KOPT-K1 (cell line): ENCODE data around the gene ATP8B1.
"Not testable (repeated sequence)": the region's sequence is repeated elsewhere in the genome, so short reads cannot be mapped to it uniquely, and the experiment has no call there.

Experiments used
- H3K27ac ChIP-seq: fragments of 200-600 bp; sonication (generic); 2 replicates; pipeline ENCODE4 v1.5.1; 2016; ENCODE audit warnings: antibody characterized with exemption, mild to moderate bottlenecking, low read depth, low read length; ENCODE audit not compliant: poor library complexity, severe bottlenecking
- H3K36me3 ChIP-seq: fragments of 200-600 bp; sonication (generic); 2 replicates; pipeline ENCODE4 v1.5.1; 2017; ENCODE audit warnings: antibody characterized with exemption, mild to moderate bottlenecking, low read length, moderate library complexity; ENCODE audit not compliant: insufficient read depth
- H3K9me3 ChIP-seq: fragments of 200-600 bp; sonication (generic); 2 replicates; pipeline ENCODE4 v1.5.1; 2017; ENCODE audit warnings: antibody characterized with exemption, low read length, mild to moderate bottlenecking; ENCODE audit not compliant: insufficient read depth, poor library complexity, severe bottlenecking

ATP8B1 gene

DNA sequence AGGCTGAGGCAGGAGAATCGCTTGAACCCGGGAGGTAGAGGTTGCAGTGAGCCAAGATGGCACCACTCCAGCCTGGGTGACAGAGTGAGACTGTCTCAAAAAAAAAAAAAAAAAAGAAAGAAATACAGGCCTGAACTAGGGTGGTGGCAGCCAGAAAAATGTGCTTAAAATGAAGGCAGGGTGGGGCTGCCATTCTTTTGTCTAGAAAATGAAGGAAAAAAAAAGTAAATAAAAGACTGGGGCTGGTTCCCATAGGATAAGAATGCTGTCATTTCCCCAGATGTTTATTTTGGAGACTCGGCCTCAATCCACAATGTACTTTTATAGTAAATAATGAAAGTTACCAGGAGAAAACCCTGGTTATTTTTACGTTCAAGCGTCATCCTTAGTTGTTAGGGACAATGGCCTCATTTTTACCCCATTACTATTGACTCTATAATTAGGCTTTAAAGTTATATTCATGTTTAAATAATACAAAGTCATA, 58.9 kb downstream of the ATP8B1 start:
- Histone ChIP-seq H3K9me3 (no peaks in the 10 kb centered on the region), H3K27ac (no peak overlapping the region), H3K36me3 (no peaks in the 10 kb centered on the region)

DNA sequence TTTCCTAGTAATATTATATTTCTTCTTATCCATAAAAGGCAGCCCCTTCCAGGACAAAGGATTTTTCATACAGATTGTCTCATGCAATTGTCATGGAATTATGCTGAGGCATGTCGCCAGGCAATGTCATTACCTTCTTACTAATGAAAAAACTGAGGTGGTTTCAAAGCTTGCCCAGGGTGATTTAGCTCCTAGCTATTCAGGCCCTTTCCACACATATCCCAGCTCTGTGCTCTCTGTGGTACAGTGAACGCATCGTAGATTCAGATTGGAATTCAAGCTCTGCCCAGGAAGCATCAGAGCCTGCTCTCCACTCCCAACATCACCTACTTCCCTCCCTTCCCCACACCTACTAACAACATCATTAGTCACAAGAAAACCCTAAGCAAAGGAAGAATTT, 60.1 kb downstream of the ATP8B1 start:
- Histone ChIP-seq H3K36me3 (no peaks in the 10 kb centered on the region), H3K9me3 (no peaks in the 10 kb centered on the region), H3K27ac (no peak overlapping the region)

DNA sequence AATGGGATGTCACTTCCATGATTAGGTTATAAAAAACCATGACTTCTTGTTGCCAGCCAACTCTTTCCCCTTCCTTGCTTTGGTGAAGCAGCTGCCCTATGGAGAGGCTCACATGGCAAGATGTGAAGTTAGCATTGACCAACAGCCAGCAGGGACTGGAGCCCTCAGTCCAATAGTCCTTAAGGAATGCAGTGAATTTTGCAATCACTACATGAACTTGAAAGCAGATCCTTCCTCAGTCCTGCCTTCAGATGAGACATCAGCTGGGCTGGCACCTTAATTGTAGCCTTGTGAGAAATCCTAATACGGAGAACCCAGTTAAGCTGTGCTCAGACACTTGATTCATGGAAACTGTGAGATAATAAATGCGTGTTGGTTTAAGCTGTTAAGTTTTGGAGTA, 61.8 kb downstream of the ATP8B1 start:
- no peaks in the 10 kb centered on the region for H3K9me3 ChIP-seq
- no peak overlapping the region for H3K27ac ChIP-seq
- no peaks in the 10 kb centered on the region for H3K36me3 ChIP-seq

DNA sequence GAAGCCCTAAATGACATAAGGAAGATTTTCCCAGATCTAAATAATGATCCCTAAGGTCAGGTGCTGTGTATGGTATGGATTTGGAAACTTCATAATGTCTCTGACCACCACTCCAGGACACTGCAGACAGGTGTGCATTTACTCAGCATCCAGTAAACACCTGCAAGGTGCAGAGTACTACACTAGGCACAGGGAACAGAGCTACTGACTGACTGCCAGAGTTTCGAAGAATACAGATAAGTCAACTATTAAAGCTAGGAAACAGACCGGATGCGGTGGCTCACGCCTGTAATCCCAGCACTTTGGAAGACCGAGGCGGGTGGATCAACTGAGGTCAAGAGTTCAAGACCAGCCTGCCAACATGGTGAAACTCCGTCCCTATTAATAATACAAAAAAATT, 65.0 kb downstream of the ATP8B1 start:
- Histone ChIP-seq H3K9me3 (no peaks in the 10 kb centered on the region), H3K36me3 (no peaks in the 10 kb centered on the region), H3K27ac (no peak overlapping the region)

DNA sequence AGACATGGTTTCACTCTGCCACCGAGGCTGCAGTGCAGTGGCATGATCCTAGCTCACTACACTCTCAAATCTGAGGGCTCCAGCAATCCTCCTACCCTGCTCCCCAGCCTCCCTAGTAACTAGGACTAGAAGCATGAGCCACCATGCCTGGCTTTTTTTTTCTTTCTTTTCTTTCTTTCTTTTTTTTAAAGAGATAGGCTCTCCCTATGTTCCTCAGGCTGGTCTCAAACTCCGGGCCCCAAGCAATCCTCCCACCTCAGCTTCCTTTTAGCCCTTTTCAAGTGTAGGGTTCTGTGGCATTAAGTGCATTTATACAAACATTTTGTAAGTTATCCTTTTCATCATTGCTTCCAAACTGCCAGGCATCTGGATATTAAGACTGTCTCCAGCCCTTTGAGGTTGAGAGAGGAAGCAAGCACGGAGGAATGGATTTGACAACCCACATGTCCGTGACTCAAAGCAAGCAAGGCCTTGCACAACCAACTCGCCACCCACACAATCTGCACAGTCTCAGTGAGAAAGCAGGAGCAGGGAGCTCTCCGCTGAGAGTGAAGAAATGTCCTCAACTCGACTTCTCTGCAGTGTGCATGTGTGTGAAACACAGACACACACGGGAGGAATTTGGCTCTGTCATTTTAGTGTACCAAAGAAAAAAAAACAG, 65.6 kb downstream of the ATP8B1 start:
- H3K36me3 ChIP-seq = no peaks in the 10 kb centered on the region

DNA sequence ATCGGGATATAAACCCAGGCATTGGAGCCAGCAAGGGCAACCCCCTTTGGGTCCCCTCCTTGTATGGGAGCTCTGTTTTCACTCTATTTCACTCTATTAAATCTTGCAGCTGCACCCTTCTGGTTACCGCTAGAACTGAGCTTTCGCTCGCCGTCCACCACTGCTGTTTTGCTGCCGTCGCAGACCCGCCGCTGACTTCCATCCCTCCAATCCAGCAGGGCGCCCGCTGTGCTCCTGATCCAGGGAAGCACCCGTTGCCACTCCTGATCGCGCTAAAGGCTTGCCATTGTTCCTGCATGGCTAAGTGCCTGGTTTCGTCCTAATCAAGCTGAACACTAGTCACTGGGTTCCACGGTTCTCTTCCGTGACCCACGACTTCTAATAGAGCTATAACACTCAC, 68.1 kb downstream of the ATP8B1 start:
- not testable (repeated sequence) for H3K9me3 ChIP-seq, H3K27ac ChIP-seq, H3K36me3 ChIP-seq

More for the DNA sequence above, 65.6 kb downstream of the ATP8B1 start:
- H3K9me3 ChIP-seq = no peaks in the 10 kb centered on the region
- no peak overlapping the region for H3K27ac ChIP-seq

DNA sequence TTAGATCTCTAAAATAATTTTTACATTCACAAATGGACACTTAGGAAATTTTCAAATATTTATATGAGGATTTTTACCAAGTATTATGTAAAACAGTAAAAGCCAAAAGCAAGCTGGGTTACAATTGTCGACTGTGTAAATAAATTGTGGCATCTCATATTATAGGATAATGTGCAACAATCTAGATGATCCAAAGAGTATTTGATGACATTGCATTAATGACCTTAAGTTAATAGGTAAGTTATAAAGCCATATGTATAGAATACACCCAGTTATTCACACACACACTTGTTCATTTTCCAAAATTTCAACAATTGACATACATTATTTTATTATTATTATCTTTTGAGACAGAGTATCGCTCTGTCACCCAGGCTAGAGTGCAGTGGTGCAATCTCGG, 69.3 kb downstream of the ATP8B1 start:
- Histone ChIP-seq H3K27ac (no peak overlapping the region), H3K9me3 (no peaks in the 10 kb centered on the region), H3K36me3 (no peaks in the 10 kb centered on the region)

DNA sequence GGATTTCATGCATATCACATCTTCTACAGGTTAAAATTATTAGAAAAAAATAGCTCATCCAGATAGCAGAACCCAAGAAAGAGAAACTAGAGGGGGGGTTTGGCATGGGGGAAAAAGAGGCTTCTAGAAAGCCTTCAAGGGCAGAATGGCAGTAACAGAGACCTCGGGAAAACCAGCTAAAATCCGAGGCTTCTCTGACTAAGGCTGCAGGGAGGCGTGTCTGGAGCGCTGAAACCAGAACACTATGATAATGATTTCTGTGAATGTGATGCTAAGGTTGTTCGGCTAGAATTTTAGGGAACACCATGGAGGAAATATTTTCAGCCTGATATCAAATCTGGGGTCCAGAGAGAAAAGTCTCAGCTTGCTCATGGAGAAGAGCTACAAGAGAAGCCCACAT, 73.0 kb downstream of the ATP8B1 start:
- H3K36me3 ChIP-seq = no peaks in the 10 kb centered on the region
- peaks cover 15% of the 10 kb centered on the region for H3K9me3 ChIP-seq
- no peak overlapping the region for H3K27ac ChIP-seq

DNA sequence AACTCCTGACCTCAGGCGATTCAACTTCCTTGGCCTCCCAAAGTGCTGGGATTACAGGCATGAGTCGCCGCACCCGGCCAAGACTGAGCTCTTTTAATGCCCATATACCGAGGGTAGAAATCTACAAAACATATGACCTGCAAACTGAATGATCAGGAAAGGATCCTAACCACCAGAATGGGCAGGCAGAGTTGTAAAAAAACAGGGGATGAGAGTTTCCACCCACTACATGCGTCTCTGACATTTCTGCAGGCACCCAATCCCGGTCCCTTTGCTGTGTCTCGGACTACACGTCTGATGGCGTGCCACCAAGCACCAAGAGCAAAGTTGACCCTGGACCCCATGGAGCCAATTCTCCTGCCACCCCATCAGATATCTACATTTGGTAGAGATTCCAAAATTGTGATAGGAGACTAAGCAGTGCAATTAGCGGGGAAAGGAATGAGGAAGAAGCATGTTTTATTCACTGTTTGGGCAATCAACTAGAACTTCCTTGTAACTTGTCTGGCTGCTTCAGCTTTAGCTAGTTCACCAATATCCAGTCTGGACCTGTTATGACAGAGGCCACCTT, 74.1 kb downstream of the ATP8B1 start:
- H3K27ac ChIP-seq = no peak overlapping the region
- H3K36me3 ChIP-seq = no peaks in the 10 kb centered on the region
- H3K9me3 ChIP-seq = peaks cover 15% of the 10 kb centered on the region

DNA sequence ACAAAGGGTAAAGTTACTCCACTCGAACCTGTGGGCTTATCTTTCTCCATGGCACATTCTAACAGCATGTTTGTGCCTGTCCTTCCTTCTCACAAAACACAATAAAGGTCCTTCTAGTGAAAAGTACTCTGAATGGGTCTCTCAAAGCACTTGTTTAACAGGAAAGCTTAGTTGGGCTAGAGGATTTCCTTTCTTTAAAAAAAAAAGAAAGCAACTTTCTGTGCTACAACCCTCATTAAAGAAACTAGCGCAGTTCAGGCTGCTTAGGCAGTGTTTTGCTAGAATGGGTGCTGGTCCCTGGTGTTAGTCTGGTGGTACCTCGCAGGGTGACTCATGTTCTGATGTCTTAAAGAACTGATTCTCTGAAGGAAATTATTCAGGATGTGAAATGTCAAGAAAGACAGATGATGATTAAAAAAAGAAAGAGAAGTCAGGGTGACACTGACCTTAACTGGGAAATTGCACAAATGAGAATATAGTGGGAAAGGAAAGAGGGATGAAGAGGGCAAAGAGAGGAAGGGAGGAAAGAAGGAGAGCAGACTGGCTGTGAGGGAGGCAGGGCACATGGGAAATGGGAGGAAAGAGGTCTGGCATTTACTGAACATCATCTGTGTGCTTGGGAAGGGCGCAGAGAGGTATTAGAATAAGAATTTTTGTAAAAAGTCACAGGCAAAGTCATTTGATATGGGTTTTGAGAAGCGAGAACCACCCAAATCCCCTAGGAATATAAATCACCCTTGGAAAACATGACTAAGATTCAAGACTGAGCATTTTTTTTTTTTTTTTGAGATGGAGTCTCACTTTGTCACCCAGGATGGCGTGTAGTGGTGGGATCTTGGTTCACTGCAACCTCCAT, 74.9 kb downstream of the ATP8B1 start:
- Histone ChIP-seq H3K36me3 (no peaks in the 10 kb centered on the region), H3K27ac (no peak overlapping the region), H3K9me3 (peaks cover 15% of the 10 kb centered on the region)

DNA sequence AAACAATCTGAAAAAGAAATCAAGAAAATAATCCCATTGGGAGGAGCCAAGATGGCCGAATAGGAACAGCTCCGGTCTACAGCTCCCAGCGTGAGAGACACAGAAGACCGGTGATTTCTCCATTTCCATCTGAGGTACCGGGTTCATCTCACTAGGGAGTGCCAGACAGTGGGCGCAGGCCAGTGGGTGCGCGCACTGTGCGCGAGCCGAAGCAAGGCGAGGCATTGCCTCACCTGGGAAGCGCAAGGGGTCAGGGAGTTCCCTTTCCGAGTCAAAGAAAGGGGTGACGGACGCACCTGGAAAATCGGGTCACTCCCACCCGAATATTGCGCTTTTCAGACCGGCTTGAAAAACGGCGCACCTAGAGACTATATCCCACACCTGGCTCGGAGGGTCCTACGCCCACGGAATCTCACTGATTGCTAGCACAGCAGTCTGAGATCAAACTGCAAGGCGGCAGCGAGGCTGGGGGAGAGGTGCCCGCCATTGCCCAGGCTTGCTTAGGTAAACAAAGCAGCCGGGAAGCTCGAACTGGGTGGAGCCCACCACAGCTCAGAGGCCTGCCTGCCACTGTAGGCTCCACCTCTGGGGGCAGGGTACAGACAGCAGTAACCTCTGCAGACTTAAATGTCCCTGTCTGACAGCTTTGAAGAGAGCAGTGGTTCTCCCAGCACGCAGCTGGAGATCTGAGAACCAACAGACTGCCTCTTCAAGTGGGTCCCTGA, 83.7 kb downstream of the ATP8B1 start:
- H3K9me3 ChIP-seq = peaks cover 41% of the 10 kb centered on the region
- not testable (repeated sequence) for H3K36me3 ChIP-seq, H3K27ac ChIP-seq

DNA sequence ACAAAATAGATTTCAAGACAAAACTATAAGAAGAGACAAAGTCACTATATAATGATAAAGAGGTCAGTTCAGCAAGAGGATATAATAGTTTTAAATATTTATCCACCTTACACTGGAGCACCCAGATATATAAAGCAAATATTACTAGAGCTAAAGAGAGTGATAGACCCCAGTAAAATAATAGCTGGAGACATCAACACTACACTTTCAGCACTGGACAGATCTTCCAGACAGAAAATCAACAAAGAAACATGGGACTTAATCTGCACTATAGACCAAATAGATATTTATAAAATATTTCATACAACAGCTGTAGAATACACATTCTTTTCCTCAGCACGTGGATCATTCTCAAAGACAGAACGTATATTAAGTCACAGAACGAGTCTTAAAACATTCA, 86.6 kb downstream of the ATP8B1 start:
- Histone ChIP-seq H3K9me3 (peaks cover 47% of the 10 kb centered on the region), H3K36me3 (no peaks in the 10 kb centered on the region), H3K27ac (no peak overlapping the region)

DNA sequence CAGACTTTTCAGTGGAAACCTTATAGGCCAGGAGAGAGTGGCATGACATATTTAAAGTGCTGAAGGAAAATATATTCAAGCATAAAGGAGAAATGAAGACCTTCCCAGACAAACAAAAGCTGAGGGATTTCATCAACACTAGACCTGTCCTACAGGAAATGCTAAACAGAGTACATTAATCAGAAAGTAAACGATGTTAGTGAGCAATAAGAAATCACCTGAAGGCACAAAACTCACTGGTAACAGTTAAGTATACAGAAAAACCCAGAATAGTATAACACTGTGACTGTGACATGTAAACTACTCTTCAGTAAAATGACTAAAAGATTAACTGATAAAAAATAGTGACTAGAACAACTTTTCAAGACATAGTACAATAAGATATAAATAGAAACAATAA, 87.4 kb downstream of the ATP8B1 start:
- peaks cover 47% of the 10 kb centered on the region for H3K9me3 ChIP-seq
- no peaks in the 10 kb centered on the region for H3K36me3 ChIP-seq
- H3K27ac ChIP-seq = no peak overlapping the region

DNA sequence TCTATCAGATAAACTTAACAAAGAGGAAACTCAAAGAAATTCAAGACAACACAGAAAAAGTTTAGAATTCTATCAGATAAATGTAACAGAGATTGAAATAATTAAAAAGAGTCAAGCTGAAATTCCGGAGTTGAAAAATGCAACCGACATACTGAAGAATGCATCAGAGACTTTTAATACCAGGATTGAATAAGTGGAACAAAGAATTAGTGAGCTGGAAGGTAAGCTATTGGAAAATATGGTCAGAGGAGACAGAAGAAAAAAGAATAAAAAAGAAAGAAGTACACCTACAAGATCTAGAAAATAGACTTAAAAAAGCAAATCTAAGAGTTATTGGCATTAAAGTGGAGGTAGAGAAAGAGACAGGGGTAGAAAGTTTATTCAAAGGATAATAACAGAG, 88.0 kb downstream of the ATP8B1 start:
- H3K27ac ChIP-seq = no peak overlapping the region
- H3K36me3 ChIP-seq = no peaks in the 10 kb centered on the region
- peaks cover 47% of the 10 kb centered on the region for H3K9me3 ChIP-seq

DNA sequence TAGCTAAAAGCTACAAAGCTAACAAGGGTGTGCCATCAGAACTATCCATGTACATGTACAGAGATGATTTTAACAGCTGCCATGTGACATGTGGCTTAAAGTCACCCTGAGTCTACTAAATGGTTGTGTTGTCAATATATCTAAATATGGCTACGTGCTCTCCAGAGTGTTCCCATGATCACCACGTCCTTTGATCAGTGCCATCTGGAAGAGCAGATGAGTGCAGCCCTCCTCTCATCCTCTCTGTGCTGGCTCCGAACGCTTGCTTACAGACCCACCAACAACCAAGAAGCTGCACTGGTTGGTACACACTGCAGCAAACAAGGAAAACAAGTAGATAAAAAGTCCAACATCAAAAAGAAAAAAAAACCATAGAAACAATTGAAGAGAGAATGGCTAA, 92.9 kb downstream of the ATP8B1 start:
- Histone ChIP-seq H3K27ac (no peak overlapping the region), H3K9me3 (peaks cover 15% of the 10 kb centered on the region), H3K36me3 (no peaks in the 10 kb centered on the region)
